ENCODE measurements around the gene KIAA1217. TPM values are rescaled to one million over a fixed set of nuclear protein-coding genes. Genes with fewer than 3 reads are reported as not detected.

KIAA1217 gene
- polyA plus RNA-seq, 3 donors: not detected

DNA sequence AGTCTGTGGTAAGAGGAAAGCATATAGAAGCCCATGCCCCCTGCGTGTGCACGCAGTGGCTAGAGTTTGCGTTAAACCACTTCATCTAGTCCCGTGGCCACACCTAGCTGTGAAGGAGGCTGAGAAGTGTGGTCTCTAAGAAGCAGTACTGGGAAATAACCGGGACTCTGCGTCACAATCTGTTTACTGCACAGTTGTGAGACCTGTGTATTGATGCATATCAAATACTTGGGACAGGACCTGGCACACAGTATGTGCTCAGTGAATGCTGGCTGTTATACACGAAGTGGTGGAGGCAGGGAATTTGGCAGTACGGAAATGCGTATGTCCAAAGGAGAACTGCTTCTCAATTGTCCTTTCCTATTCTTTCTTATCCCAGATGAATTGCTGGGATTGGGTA is 365.2 kb downstream of the KIAA1217 start:
- Histone ChIP-seq H3K4me2 (replicated peaks; ENCODE audit: extremely low read depth, low read length, poor library complexity, severe bottlenecking) (no peak overlapping the region), H3K4me3 (replicated peaks in 1 of 3; ENCODE audit: low read depth in 2 of 3, low read length in 3 of 3) (no peak overlapping the region), H3K4me1 (ENCODE audit: control insufficient read depth in 1 of 2, insufficient read depth in 2 of 2, low read length in 2 of 2) (no peaks in the 10 kb centered on the region), H3K27ac (ENCODE audit: low read depth in 1 of 2, low read length in 2 of 2) (no peak overlapping the region), H3K79me2 (ENCODE audit: insufficient read depth, low read length) (no peaks in the 10 kb centered on the region), H3K27me3 (ENCODE audit: control insufficient read depth in 2 of 2, insufficient read depth in 2 of 2, low read length in 2 of 2) (no peaks in the 10 kb centered on the region), H3K36me3 (replicated peaks in 1 of 2; ENCODE audit: control insufficient read depth in 1 of 2, insufficient read depth in 2 of 2, low read length in 2 of 2) (no peaks in the 10 kb centered on the region), H2AFZ (ENCODE audit: insufficient read depth, low read depth, low read length, poor library complexity, severe bottlenecking) (no peak overlapping the region), H4K20me1 (ENCODE audit: insufficient read depth, low read length) (no peaks in the 10 kb centered on the region), H3K9me3 (replicated peaks in 1 of 2; ENCODE audit: control insufficient read depth in 1 of 2, insufficient read depth in 1 of 2, low read length in 2 of 2) (no peaks in the 10 kb centered on the region), H3K9ac (ENCODE audit: insufficient read depth, low read length, poor library complexity, severe bottlenecking) (no peak overlapping the region)
- intact Hi-C loops (cut with micrococcal nuclease): no loop called here
- peaks cover 0 to 5% (median 2%) of the 10 kb centered on the region in 7 donors for H3K9me3 Mint-ChIP-seq
- DNase-seq: no peak
- no peaks in the 10 kb centered on the region for H3K36me3 Mint-ChIP-seq
- H3K27me3 Mint-ChIP-seq (ENCODE audit: low read depth in 3 of 3): peaks cover 0 to 4% (median 2%) of the 10 kb centered on the region in 3 donors
- no peaks in the 10 kb centered on the region for H3K4me1 Mint-ChIP-seq
- WGBS (ENCODE audit: insufficient coverage): 100% methylated on average over 3 of the region's 9 CpGs
- H3K27ac Mint-ChIP-seq: no peak overlapping the region
- TF ChIP-seq, protein P1, sequence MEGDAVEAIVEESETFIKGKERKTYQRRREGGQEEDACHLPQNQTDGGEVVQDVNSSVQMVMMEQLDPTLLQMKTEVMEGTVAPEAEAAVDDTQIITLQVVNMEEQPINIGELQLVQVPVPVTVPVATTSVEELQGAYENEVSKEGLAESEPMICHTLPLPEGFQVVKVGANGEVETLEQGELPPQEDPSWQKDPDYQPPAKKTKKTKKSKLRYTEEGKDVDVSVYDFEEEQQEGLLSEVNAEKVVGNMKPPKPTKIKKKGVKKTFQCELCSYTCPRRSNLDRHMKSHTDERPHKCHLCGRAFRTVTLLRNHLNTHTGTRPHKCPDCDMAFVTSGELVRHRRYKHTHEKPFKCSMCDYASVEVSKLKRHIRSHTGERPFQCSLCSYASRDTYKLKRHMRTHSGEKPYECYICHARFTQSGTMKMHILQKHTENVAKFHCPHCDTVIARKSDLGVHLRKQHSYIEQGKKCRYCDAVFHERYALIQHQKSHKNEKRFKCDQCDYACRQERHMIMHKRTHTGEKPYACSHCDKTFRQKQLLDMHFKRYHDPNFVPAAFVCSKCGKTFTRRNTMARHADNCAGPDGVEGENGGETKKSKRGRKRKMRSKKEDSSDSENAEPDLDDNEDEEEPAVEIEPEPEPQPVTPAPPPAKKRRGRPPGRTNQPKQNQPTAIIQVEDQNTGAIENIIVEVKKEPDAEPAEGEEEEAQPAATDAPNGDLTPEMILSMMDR (IDR thresholded peaks at IDR 0.05): no peak
- no peak overlapping the region for H3K4me3 Mint-ChIP-seq

DNA sequence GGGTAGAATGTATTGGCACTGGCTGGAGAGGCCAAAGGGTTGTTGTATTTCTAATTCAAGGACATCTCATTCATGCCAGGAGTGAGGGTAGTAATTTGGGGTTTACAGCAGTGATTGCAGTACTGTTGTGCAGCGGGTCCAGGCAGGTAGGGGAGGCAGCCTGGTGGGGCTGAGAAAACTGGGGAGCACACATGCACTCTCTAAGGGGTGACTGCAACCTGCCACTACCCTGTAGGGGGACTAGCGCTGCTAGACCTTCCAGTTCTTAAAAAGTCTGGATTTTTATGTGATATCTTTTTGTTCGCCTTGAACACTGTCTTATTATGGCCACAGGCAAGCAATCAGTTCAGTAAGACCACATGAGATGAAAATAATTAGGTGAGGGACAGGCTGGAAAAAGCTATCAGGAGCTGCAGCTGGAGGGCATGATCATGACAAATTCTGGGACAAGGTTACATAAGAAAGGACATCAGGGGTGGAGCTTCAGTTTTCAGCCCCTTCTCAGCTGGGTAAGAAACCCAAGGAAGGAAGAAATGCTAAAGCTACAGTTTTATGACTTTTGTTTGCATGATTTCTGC is 365.7 kb downstream of the KIAA1217 start:
- H3K4me1 ChIP-seq (ENCODE audit: control insufficient read depth in 1 of 2, insufficient read depth in 2 of 2, low read length in 2 of 2): no peaks in the 10 kb centered on the region
- no peak for DNase-seq
- H3K27ac ChIP-seq (ENCODE audit: low read depth in 1 of 2, low read length in 2 of 2): no peak overlapping the region
- Mint-ChIP-seq H3K36me3 (no peaks in the 10 kb centered on the region), H3K9me3 (peaks cover 0 to 5% (median 1%) of the 10 kb centered on the region in 7 donors), H3K4me1 (no peaks in the 10 kb centered on the region), H3K27me3 (ENCODE audit: low read depth in 3 of 3) (peaks cover 0 to 4% (median 2%) of the 10 kb centered on the region in 3 donors), H3K27ac (peak overlapping the region in 2 of 7 donors; percentile 10 to 41), H3K4me3 (no peak overlapping the region)
- H3K79me2 ChIP-seq (ENCODE audit: insufficient read depth, low read length): no peaks in the 10 kb centered on the region
- no peak overlapping the region for H3K9ac ChIP-seq (ENCODE audit: insufficient read depth, low read length, poor library complexity, severe bottlenecking)
- H2AFZ ChIP-seq (ENCODE audit: insufficient read depth, low read depth, low read length, poor library complexity, severe bottlenecking): no peak overlapping the region
- H3K4me3 ChIP-seq (replicated peaks in 1 of 3; ENCODE audit: low read depth in 2 of 3, low read length in 3 of 3): no peak overlapping the region
- TF ChIP-seq, protein P1 (IDR thresholded peaks at IDR 0.05): no peak
- no peak overlapping the region for H3K4me2 ChIP-seq (replicated peaks; ENCODE audit: extremely low read depth, low read length, poor library complexity, severe bottlenecking)
- intact Hi-C loops (cut with micrococcal nuclease): no loop called here
- no peaks in the 10 kb centered on the region for H3K9me3 ChIP-seq (replicated peaks in 1 of 2; ENCODE audit: control insufficient read depth in 1 of 2, insufficient read depth in 1 of 2, low read length in 2 of 2)
- no peaks in the 10 kb centered on the region for H3K27me3 ChIP-seq (ENCODE audit: control insufficient read depth in 2 of 2, insufficient read depth in 2 of 2, low read length in 2 of 2)
- WGBS (ENCODE audit: insufficient coverage): 92% methylated on average over 3 of the region's 3 CpGs
- no peaks in the 10 kb centered on the region for H4K20me1 ChIP-seq (ENCODE audit: insufficient read depth, low read length)
- H3K36me3 ChIP-seq (replicated peaks in 1 of 2; ENCODE audit: control insufficient read depth in 1 of 2, insufficient read depth in 2 of 2, low read length in 2 of 2): no peaks in the 10 kb centered on the region
